Stimulated activated CD4-positive, alpha-beta T cell treated with anti-CD3 and anti-CD28 coated beads, Interleukin-12 subunit alpha, Interleukin-12 subunit beta, amount 100 ng/mL, for 4 hours (primary cell): ENCODE data around the gene DNAJB1.
"Not testable (repeated sequence)": the region's sequence is repeated elsewhere in the genome, so short reads cannot be mapped to it uniquely, and the experiment has no call there.

ENCODE experiments used
- DNase-seq: peaks from one replicate; pipeline ENCODE4 v3.0.0-alpha.2; 2020

Gene DNAJB1

GRCh38 chr19:14552006-14552360 lies 33.8 kb upstream of the DNAJB1 start:
- not testable (repeated sequence) for DNase-seq

DNA sequence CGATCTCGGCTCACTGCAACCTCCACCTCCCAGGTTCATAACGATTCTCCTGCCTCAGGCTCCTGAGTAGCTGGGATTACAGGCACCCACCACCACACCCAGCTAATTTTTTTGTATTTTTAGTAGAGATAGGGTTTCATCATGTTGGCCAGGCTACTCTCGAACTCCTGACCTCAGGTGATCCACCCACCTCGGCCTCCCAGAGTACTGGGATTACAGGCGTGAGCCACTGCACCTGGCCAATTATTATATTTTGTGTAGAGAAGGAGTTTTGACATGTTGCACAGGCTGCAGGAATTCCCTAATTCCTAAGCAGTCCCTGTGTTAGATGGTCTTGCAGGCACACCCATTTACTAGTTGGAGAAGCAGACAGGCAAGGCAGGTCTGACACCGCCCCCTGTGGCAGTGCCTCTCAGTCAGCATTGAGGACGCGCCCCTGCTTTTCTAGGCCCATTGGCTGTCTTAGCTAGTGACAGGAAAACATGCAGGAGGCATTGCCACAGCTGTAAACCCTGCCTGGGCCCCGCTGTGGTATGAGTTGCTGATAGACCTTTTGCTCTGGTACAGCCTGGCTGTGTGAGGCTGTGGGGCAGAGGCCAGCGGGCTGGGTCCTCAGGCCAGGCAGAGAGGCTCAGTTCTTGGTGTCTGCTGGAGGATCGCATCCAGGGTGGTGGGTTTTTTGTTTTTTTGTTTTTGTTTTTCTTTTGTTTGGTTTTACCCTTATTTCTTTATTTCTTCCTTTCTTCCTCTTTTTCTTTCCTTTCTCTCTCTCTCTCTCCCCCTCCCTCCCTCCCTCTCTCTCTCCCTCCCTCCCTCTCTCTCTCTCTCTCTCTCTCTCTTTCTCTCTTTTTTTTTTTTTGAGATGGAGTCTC lies 33.2 kb upstream of the DNAJB1 start:
- DNase-seq, result peak; percentile 57

GRCh38 chr19:14550201-14550754 lies 32.1 kb upstream of the DNAJB1 start:
- DNase-seq, result no peak

GRCh38 chr19:14545716-14546082 lies 27.5 kb upstream of the DNAJB1 start:
- DNase-seq, result no peak

- DNase-seq, result no peak
Observed at GRCh38 chr19:14544977-14545715, 26.9 kb upstream of the DNAJB1 start.

DNA sequence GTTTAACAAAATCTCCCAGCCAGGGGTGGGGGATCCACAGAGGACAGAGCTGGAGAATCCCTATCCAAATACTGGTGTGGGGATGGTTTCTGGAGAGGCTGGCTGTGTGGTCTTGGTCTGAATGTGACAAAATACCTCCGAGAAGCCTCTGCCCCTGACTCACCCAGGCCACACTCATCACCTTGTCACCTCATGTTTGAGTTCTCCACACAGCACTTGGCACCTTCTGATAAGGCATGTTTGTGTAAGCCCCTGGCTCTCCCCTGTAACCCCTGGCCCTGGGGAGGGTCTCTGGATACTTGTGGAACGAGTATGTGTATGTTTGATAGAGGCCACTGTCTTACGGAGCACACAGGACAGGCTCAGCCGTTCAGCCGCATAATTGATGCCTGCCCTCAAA lies 25.9 kb upstream of the DNAJB1 start:
- no peak for DNase-seq

GRCh38 chr19:14542711-14543328 lies 24.6 kb upstream of the DNAJB1 start:
- DNase-seq, result no peak

GRCh38 chr19:14541979-14542378 lies 23.8 kb upstream of the DNAJB1 start:
- DNase-seq, result not testable (repeated sequence)

GRCh38 chr19:14540741-14541525 lies 22.7 kb upstream of the DNAJB1 start:
- no peak for DNase-seq

GRCh38 chr19:14536926-14537692 lies 18.9 kb upstream of the DNAJB1 start:
- peak; percentile 43 for DNase-seq

DNA sequence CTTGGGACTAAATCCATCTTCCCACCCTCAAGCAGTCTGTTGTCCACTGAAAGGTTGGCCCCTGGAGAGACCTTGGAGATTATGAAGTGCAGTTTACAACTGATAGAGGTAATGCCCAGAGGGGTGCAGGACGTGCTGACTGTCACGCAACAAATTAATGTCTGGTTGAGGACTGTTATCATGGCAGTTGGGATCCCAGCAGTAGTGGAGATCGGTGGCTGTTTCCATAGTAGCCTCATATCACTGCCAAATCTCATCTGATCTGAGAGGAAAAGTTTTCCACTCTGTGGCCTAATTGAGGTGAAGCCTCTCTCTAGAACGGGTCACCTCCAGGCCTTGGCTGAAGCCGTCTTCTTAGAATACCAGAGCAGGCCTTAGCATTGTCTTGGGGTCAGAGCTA lies 15.3 kb upstream of the DNAJB1 start:
- no peak for DNase-seq

DNA sequence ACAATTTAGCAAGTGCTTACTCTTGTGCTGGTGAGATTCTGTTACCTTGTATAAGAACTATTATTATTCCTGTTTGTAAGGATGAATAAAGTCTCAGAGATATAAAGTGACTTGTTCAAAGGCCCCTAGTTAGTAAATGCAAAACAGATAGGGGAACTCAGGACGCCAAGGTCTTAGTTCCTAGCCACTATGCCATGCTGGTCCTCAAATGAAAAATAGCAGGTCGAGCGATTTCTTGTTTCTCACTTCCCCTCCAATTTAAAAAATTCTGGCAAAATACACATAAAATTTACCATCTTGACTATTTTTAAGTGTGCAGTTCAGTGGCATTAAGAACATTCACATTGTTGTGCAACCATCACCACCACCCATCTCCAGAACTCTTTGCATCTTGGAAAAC lies 12.3 kb upstream of the DNAJB1 start:
- DNase-seq, result no peak

DNA sequence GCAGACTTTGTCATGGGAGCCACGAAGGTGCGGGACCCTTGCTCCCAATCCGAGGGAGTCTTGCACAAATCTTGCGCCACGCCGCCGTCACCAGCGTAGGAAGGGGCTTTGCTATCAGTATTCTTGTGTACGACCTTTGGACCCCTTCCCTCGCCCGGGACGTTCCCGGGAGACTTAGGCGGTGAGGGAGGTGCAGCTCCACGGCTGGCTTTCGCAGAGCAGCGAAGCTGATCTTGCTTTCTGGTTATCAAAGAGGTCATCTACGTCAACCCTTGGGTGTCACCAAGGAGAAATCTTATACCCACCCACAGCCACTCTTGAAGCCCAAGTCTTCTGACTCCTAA lies 11.8 kb upstream of the DNAJB1 start:
- no peak for DNase-seq

- DNase-seq, result peak; percentile 100
Observed at GRCh38 chr19:14529254-14530004, 11.2 kb upstream of the DNAJB1 start, which contains the start of gene TECR. TECR (plus strand) TSS chr19:14529594; CDS start chr19:14529697, 103 bp downstream.

DNA sequence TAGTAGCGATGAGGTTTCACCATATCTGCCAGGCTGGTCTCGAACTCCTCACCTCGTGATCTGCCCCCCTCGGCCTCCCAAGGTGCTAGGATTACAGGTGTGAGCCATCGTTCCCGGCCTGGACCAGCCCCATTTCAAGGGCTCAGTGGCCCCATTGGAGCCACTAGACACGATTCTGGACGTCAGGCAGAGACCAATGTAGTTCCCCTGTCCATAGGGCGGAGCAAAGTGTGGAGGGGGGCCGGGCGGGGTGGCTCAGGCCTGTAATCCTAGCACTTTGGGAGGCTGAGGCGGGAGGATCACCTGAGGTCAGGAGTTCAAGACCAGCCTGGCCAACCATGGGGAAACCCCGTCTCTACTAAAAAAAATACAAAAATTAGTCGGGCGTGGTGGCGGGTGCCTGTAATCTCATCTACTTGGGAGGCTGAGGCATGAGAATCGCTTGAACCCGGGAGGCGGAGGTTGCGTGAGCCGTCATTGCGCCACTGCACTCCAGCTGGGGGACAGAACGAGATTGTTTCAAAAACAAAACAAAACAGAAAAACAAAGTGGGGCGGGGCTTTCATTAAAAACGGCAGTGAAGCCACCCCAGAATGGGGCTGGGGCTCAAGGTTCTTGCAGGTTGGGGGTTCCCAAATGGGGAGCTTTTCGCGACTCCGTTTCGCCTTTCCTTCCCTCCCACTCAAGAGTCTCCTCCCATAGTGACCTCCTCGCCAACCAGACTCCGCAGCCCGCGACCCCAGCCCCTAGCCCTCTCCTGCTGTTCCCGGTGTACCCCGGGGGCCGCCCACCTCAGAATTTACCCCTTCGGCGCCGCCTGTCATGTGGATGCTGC lies 10.4 kb upstream of the DNAJB1 start:
- no peak for DNase-seq

- no peak for DNase-seq
Observed at GRCh38 chr19:14526423-14526822, 8.2 kb upstream of the DNAJB1 start.

DNA sequence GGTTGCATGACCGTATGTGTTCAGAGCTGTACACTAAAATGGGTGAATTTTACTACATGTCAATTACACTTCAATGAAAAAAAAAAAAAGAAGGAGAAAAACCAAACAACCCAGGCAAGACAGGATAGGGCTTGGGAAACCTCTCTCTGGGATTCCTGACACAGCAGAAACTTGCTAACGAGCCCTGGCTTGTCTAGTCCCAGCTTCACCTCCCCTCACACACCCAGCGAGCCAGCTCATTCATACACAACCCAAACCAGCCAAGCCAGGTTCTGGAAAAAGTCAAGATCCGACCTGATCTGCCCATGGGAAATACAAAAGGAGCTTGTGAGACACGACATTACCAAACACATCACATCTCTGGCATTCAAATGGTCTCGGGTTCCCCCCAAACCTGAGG lies 7.5 kb upstream of the DNAJB1 start:
- no peak for DNase-seq

DNA sequence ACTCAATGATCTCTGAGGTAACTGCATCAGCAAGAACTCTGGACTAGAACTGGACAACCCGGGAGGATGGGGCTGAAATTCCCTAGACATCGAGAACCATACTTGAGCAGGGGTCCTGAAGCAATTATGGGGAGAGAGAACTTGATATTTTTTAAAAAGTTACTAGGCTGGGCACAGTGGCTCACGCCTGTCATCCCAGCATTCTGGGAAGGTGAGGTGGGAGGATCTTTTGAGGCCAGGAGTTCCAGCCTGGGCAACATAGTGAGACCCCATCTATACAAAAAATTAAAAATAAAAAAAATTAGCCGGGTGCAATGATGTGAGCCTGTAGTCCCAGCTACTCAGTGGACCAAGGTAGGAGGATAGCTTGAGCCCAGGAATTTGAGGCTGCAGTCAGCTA lies 2.3 kb upstream of the DNAJB1 start:
- DNase-seq, result no peak

DNA sequence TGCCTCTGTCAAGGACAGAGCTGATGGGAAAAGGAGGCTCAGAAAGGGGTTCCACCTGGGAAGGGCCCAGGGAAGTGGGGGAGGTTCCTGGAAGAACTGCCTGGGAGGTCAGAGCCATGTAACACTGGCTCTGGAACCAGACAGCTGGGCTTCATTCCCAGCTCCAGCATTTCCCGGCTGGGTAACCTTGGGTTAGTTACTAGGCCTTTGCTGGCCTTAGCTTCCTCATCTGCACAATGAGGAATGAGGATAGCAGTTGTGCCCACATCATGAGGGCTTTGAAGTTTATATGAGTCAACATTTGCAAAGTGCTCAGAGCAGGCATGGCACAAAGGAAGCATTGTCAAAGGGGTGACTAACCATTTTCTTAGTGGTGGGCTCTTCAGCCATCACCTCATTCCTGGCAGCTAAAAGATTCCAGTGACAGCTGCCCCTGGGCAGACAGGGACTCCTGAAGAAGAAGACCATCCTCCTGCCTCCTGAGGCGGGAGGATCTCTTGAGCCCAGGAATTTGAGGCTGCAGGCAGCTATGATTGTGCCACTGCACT lies 1.7 kb upstream of the DNAJB1 start:
- DNase-seq, result no peak
